Bronchial epithelial cell (primary cell): ENCODE measurements around the gene PHC2. TPM values are rescaled to one million over a fixed set of nuclear protein-coding genes. Genes with fewer than 3 reads are reported as not detected.
A peak's percentile ranks its signal among the peaks of the same experiment; 100 is the strongest.

Experiments
- DNase-seq: peaks from one replicate; pipeline ENCODE4 v3.0.0-alpha.2; 2010; ENCODE audit warnings: low read depth
- FAIRE-seq: peaks from 2 replicates; lab custom pipeline; 2011; peaks lifted over from hg19 to GRCh38; lab: Jason Lieb, UNC
- H3K27me3 ChIP-seq: 2 replicates; pipeline ENCODE4 v1.5.1; 2011; ENCODE audit warnings: low read length; ENCODE audit not compliant: control insufficient read depth, insufficient read depth
- H3K36me3 ChIP-seq: 2 replicates; pipeline ENCODE4 v1.5.1; 2011; ENCODE audit warnings: low read length; ENCODE audit not compliant: control insufficient read depth, insufficient read depth
- H3K4me3 ChIP-seq: 2 replicates; pipeline ENCODE4 v1.5.1; 2011; ENCODE audit warnings: mild to moderate bottlenecking, low read depth, low read length, control low read depth
- CTCF ChIP-seq: IDR thresholded peaks from 2 replicates; pipeline ENCODE4 v1.5.1; 2011; ENCODE audit warnings: mild to moderate bottlenecking, moderate library complexity, low read length, control low read depth, inconsistent platforms; ENCODE audit not compliant: insufficient read depth, severe bottlenecking
- total RNA-seq: library from RNA; depleted of rRNA; stranded (reverse); fragments of >200 nt; gene quantifications from 2 replicates; pipeline ENCODE4 v1.2.1, GENCODE V29; 2014

Gene PHC2
- total RNA-seq, 1 donor from 2014 or later, result 32.1 TPM

GRCh38 chr1:33346927-33347649 lies 83.8 kb downstream of the PHC2 start:
- no peak for FAIRE-seq
- peaks cover 3% of the 10 kb centered on the region for H3K36me3 ChIP-seq
- TF ChIP-seq CTCF, result no peak
- no peaks in the 10 kb centered on the region for H3K27me3 ChIP-seq
- peak; percentile 93 for DNase-seq
- peak overlapping the region; percentile 79 for H3K4me3 ChIP-seq

- Histone ChIP-seq H3K36me3 (peaks cover 6% of the 10 kb centered on the region), H3K4me3 (peak overlapping the region; percentile 79), H3K27me3 (no peaks in the 10 kb centered on the region)
- DNase-seq, result no peak
- TF ChIP-seq CTCF, result no peak
- no peak for FAIRE-seq
Observed at GRCh38 chr1:33346533-33346926, 84.4 kb downstream of the PHC2 start.

DNA sequence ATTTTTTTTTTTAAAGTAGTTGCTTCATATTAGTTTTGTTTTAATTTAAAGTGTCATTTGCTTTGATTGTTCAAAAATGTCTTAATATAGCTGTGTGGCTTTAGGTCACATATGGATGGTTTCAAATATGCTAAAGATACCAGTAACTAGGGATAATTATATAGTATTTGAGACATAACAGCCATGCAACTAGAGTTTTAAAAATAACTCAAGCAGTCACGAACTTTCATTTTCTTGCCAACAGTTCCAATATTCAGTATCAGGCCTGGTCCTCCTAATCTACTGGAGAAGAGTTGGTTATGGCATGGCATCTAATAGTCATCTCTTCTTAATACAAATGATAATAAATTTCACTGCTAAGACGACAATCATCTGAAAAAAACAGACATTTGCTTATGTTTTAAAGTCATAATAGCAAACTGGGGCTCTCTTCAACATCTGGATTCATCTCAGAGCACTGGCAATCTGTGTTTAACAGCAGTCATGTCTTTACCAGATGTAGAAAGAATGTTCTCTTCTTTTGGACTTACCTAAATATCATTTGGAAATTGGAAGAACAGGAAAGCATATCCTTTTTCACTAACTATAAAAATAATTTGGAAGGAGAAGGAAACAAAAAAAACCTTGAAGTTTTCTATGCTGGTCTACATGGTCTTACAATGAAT lies 85.9 kb downstream of the PHC2 start:
- no peaks in the 10 kb centered on the region for H3K27me3 ChIP-seq
- no peak for FAIRE-seq
- peaks cover 6% of the 10 kb centered on the region for H3K36me3 ChIP-seq
- no peak for DNase-seq
- TF ChIP-seq CTCF, result no peak
- no peak overlapping the region for H3K4me3 ChIP-seq

DNA sequence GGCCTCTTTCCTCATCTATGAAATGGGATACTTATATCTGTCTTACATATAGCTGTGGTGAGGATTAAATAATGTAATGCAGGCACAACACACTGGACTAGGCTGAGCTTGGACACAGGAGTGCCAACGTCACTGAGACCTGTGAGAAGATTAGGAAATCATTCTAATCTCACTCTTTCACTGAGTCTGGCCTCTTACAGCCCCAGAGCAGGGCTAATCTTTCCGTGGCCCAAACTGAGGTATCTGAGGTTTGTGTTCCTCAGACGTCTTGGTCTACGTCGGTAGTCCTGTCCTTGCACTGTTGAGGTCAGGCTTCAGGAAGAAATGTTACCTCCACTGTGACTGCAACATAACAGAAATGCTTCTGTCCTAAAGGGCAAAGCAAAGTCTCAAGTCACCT lies 87.4 kb downstream of the PHC2 start:
- no peak for DNase-seq
- Histone ChIP-seq H3K4me3 (no peak overlapping the region), H3K27me3 (no peaks in the 10 kb centered on the region), H3K36me3 (peaks cover 6% of the 10 kb centered on the region)
- no peak for FAIRE-seq
- no peak for TF ChIP-seq CTCF

GRCh38 chr1:33342041-33342723 lies 88.7 kb downstream of the PHC2 start:
- Histone ChIP-seq H3K27me3 (no peaks in the 10 kb centered on the region), H3K4me3 (no peak overlapping the region), H3K36me3 (peaks cover 5% of the 10 kb centered on the region)
- TF ChIP-seq CTCF, result no peak
- FAIRE-seq (no peak), DNase-seq (peak; percentile 95)
